PC-3 (cell line): ENCODE measurements around the gene DMAC2L. TPM values are rescaled to one million over a fixed set of nuclear protein-coding genes. Genes with fewer than 3 reads are reported as not detected.

ENCODE experiments used
- ATAC-seq: fragments of 200-7000 bp; cut with Tn5 transposase; 2 replicates; pipeline ENCODE4 v1.9.1; 2020; ENCODE audit warnings: mild to moderate bottlenecking, moderate library complexity
- BruUV-seq: library from RNA; stranded (reverse); fragments of 400-500 nt; replicated peaks from 2 replicates; lab custom pipeline; 2021; lab: Mats Ljungman, UMichigan
- CTCF ChIA-PET: fragments of 300-600 bp; sonication (Branson Sonifier 250); formaldehyde crosslinking; loops from one replicate; lab custom pipeline; 2022; ENCODE audit warnings: antibody characterized with exemption; lab: Charles Lee
- POLR2A ChIA-PET: fragments of 300-600 bp; sonication (Branson Sonifier 250); formaldehyde crosslinking; loops from one replicate; lab custom pipeline; 2022; ENCODE audit warnings: antibody characterized with exemption; ENCODE audit not compliant: unreplicated experiment; lab: Charles Lee
- DNase-seq: peaks from one replicate; pipeline ENCODE4 v3.0.0-alpha.2; 2015
- H2AFZ ChIP-seq: fragments of 300-600 bp; sonication (generic); 2 replicates; pipeline ENCODE4 v1.6.0; 2016; ENCODE audit warnings: antibody characterized with exemption, low read length
- H3F3A ChIP-seq: fragments of 300-600 bp; sonication (generic); one replicate; pipeline ENCODE4 v1.6.0; 2017; ENCODE audit warnings: antibody characterized with exemption, low read length, control low read depth, mild to moderate bottlenecking; ENCODE audit not compliant: unreplicated experiment
- H3K27ac ChIP-seq: fragments of 300-600 bp; sonication (generic); 2 replicates; pipeline ENCODE4 v1.5.1; 2016; ENCODE audit warnings: mild to moderate bottlenecking, low read length
- H3K27me3 ChIP-seq: fragments of 300-600 bp; sonication (generic); 2 replicates; pipeline ENCODE4 v1.6.1; 2016; ENCODE audit warnings: low read length, mixed read lengths
- H3K36me3 ChIP-seq: fragments of 300-600 bp; sonication (generic); 2 replicates; pipeline ENCODE4 v1.6.1; 2016; ENCODE audit warnings: low read depth, mixed run types, low read length, mixed read lengths
- H3K4me1 ChIP-seq: fragments of 300-600 bp; sonication (generic); 2 replicates; pipeline ENCODE4 v1.5.1; 2016; ENCODE audit warnings: low read length; ENCODE audit not compliant: insufficient read depth
- H3K4me2 ChIP-seq: fragments of 300-600 bp; sonication (generic); 2 replicates; pipeline ENCODE4 v1.6.0; 2016; ENCODE audit warnings: low read length
- H3K4me3 ChIP-seq: fragments of 300-600 bp; sonication (generic); 2 replicates; pipeline ENCODE4 v1.5.1; 2016; ENCODE audit warnings: mild to moderate bottlenecking, low read length, mixed read lengths
- H3K79me2 ChIP-seq: fragments of 300-600 bp; sonication (generic); 2 replicates; pipeline ENCODE4 v1.6.1; 2017; ENCODE audit warnings: low read length, mixed read lengths
- H3K9ac ChIP-seq: fragments of 300-600 bp; sonication (generic); 2 replicates; pipeline ENCODE4 v1.6.0; 2016; ENCODE audit warnings: mild to moderate bottlenecking, low read length
- H3K9me2 ChIP-seq: fragments of 300-600 bp; sonication (generic); replicated peaks from 2 replicates; pipeline ENCODE4 v1.6.1; 2016; ENCODE audit warnings: mixed run types, low read length, mixed read lengths
- H3K9me3 ChIP-seq: fragments of 300-600 bp; sonication (generic); 2 replicates; pipeline ENCODE4 v1.6.1; 2016; ENCODE audit warnings: low read length, mixed read lengths
- H4K20me1 ChIP-seq: fragments of 300-600 bp; sonication (generic); 2 replicates; pipeline ENCODE4 v1.6.1; 2016; ENCODE audit warnings: low read length, mixed read lengths
- EZH2 ChIP-seq: fragments of 300-600 bp; sonication (generic); IDR thresholded peaks from one replicate; pipeline ENCODE4 v1.6.1; 2017; ENCODE audit warnings: antibody characterized with exemption, mild to moderate bottlenecking, low read length; ENCODE audit not compliant: unreplicated experiment
- EZH2phosphoT487 ChIP-seq: fragments of 300-600 bp; sonication (generic); IDR thresholded peaks from 2 replicates; pipeline ENCODE4 v1.6.1; 2018; ENCODE audit warnings: mild to moderate bottlenecking, antibody characterized with exemption, low read length, borderline replicate concordance
- intact Hi-C: fragments of 100-400 bp; cut with micrococcal nuclease; formaldehyde crosslinking; loops from 2 replicates; pipeline ENCODE4 v1.9.0; 2023
- total RNA-seq: library from RNA; depleted of rRNA; stranded (reverse); fragments of >200 nt; gene quantifications from 2 replicates; pipeline ENCODE4 v1.2.3, GENCODE V29; 2014
- TF ChIP-seq, protein P1 (sequence below): fragments of 300-600 bp; sonication (generic); conservative IDR thresholded peaks from 2 replicates; pipeline ENCODE4 v1.5.1; 2017; ENCODE audit warnings: antibody characterized with exemption, low read depth, mild to moderate bottlenecking, low read length

The DMAC2L gene
- total RNA-seq, 1 experiment from 2014 or later: 18.1 TPM

DNA sequence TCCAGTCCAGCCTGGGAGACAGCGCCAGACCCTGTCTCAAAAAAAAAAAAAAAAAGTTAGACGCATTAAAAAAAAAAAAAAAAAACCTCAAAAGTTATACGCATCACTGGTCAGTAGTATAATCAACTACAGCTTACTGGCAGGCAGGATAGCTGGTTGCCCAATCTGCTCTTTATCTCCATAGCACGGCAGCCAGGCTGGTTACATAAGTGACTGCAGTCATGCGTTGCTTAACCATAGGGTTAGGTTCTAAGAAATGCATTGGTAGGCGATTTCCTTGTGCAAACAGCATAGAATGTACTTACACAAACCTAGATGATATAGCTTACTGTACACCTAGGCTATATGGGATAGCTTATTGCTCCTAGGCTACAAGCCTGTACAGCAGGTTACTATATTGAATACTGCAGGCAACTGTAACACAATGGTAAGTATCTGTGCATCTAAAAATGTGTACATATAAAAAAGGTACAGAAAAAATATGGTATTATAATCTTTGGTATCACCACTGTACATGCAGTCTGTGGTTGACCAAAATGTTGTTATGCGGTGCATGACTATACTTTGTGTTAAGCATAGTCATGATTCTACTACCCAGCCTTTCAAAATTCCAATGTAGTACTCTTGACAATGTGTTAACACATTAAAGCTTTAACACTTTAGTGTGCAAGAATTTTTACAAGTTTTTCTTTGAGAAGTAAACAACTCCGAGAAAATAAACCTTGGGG lies 8.2 kb upstream of the DMAC2L start:
- TF ChIP-seq EZH2phosphoT487: no peak
- TF ChIP-seq, protein P1, sequence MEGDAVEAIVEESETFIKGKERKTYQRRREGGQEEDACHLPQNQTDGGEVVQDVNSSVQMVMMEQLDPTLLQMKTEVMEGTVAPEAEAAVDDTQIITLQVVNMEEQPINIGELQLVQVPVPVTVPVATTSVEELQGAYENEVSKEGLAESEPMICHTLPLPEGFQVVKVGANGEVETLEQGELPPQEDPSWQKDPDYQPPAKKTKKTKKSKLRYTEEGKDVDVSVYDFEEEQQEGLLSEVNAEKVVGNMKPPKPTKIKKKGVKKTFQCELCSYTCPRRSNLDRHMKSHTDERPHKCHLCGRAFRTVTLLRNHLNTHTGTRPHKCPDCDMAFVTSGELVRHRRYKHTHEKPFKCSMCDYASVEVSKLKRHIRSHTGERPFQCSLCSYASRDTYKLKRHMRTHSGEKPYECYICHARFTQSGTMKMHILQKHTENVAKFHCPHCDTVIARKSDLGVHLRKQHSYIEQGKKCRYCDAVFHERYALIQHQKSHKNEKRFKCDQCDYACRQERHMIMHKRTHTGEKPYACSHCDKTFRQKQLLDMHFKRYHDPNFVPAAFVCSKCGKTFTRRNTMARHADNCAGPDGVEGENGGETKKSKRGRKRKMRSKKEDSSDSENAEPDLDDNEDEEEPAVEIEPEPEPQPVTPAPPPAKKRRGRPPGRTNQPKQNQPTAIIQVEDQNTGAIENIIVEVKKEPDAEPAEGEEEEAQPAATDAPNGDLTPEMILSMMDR: no peak
- TF ChIP-seq EZH2: no peak
- ChIA-PET CTCF (no interaction called here), POLR2A (no interaction called here)
- BruUV-seq: no TSS peak
- Histone ChIP-seq H3F3A (no peaks in the 10 kb centered on the region), H3K4me3 (no peak overlapping the region), H2AFZ (no peak overlapping the region), H3K9me3 (no peaks in the 10 kb centered on the region), H3K27ac (no peak overlapping the region), H3K27me3 (no peaks in the 10 kb centered on the region), H3K79me2 (peaks cover 44% of the 10 kb centered on the region), H3K4me1 (peaks cover 9% of the 10 kb centered on the region), H3K9me2 (no peaks in the 10 kb centered on the region), H3K4me2 (no peak overlapping the region), H3K36me3 (peaks cover 6% of the 10 kb centered on the region; the same call in 1 of the 2 replicates), H3K9ac (no peak overlapping the region), H4K20me1 (no peaks in the 10 kb centered on the region)
- intact Hi-C loops: no loop called here
- no peak for DNase-seq
- ATAC-seq: no peak

DNA sequence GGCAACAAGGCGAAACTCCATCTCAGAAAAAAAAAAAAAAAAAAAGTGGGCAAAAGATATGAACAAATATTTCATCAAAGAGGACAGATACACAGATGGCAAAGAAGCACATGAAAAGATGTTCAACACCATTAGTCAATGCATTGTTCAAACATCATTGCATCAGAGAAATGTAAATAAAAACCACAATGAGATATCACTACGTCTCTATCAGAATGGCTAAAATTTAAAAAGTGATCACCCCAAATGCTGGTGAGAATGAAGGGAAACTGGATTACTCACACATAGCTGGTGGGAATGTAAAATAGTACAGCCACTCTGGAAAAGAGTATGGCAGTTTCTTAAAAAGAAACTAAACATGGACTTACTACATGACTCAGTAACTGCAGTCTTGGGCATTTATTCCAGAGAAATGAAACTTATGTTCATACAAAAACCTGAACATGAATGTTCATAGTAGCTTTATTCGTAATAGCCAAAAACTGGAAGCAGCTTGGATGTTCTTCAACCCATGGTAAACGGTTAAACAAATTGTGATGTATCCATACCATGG lies 3.7 kb upstream of the DMAC2L start:
- H4K20me1 ChIP-seq: no peaks in the 10 kb centered on the region
- no peaks in the 10 kb centered on the region for H3K36me3 ChIP-seq
- H3K9me3 ChIP-seq: no peaks in the 10 kb centered on the region
- ChIA-PET CTCF (interaction anchor here (0.6 kb wide), 1 partner anchor 469 kb away, joined by 3 read pairs; no protein-coding TSS in a partner anchor), POLR2A (no interaction called here)
- H3K27ac ChIP-seq: 0 out of 2 replicates have a peak overlapping the region, but pooled peaks have one; percentile 1
- H3F3A ChIP-seq: no peaks in the 10 kb centered on the region
- H3K27me3 ChIP-seq: no peaks in the 10 kb centered on the region
- H3K4me3 ChIP-seq: no peak overlapping the region
- intact Hi-C loops: no loop called here
- peaks cover 18% of the 10 kb centered on the region for H3K4me1 ChIP-seq
- DNase-seq (peak; percentile 35), ATAC-seq (no peak)
- peaks cover 80% of the 10 kb centered on the region for H3K79me2 ChIP-seq
- no peak overlapping the region for H3K9ac ChIP-seq
- no peak overlapping the region for H2AFZ ChIP-seq
- peak overlapping the region; percentile 14; the same call in 1 of the 2 replicates for H3K4me2 ChIP-seq
- BruUV-seq: no TSS peak
- no peak for TF ChIP-seq EZH2phosphoT487
- TF ChIP-seq, protein P1: no peak
- no peak for TF ChIP-seq EZH2
- H3K9me2 ChIP-seq: no peaks in the 10 kb centered on the region

DNA sequence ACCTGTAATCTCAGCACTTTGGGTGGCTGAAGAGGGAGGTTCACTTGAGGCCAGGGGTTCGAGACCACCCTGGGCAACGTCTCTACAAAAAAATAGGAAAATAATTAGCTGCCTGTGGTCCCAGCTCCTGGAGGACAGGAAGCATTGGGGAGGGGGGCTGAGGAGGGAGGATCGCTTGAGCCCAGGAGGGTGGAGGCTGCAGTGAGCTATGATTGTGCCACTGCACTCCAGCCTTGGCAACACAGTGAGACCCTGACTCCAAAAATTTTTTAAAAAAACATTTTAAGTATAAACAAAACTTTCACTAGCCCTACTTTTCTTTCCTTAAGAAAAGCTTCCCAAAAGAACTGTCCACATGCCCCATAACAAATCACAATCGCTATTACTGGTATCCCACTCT lies 1.7 kb upstream of the DMAC2L start:
- Histone ChIP-seq H3K4me2 (peak overlapping the region; percentile 97), H3F3A (no peaks in the 10 kb centered on the region), H3K4me1 (peaks cover 18% of the 10 kb centered on the region), H3K9me2 (no peaks in the 10 kb centered on the region), H3K9me3 (no peaks in the 10 kb centered on the region), H2AFZ (no peak overlapping the region; the same call in 1 of the 2 replicates), H4K20me1 (no peaks in the 10 kb centered on the region), H3K36me3 (peaks cover 7% of the 10 kb centered on the region; the same call in 1 of the 2 replicates), H3K4me3 (peak overlapping the region; percentile 93), H3K9ac (peak overlapping the region; percentile 77; the same call in 1 of the 2 replicates), H3K79me2 (peaks cover 76% of the 10 kb centered on the region), H3K27me3 (no peaks in the 10 kb centered on the region), H3K27ac (no peak overlapping the region)
- ChIA-PET CTCF (interaction anchor here (0.7 kb wide), 1 partner anchor 349 kb away, joined by 17 read pairs; no protein-coding TSS in a partner anchor), POLR2A (no interaction called here)
- no peak for ATAC-seq
- TF ChIP-seq, protein P1: no peak
- TF ChIP-seq EZH2phosphoT487 (no peak), EZH2 (no peak)
- no TSS peak for BruUV-seq
- no peak for DNase-seq
- intact Hi-C loops: loop anchor here (5.0 kb wide), 1 partner anchor 448 kb away; no protein-coding TSS in a partner anchor
